HEK293 (cell line): ENCODE data around the gene PHACTR3.

Experiments used
- CTCF ChIA-PET: fragments of 350-600 bp; formaldehyde crosslinking; extraction: SDS; loops from one replicate; lab custom pipeline; 2021; ENCODE audit warnings: antibody characterized with exemption; lab: Yijun Ruan, JAX
- POLR2A ChIA-PET: fragments of 300-600 bp; formaldehyde crosslinking; extraction: SDS; loops from one replicate; lab custom pipeline; 2020; ENCODE audit warnings: antibody characterized with exemption, inconsistent platforms; lab: Yijun Ruan, JAX
- H3K27ac ChIP-seq: fragments of 200-500 bp; sonication (Bioruptor generic); 2 replicates; pipeline ENCODE4 v1.5.1; 2014; ENCODE audit warnings: low read depth, low read length, control low read depth, inconsistent platforms; ENCODE audit errors: extremely low read depth
- H3K36me3 ChIP-seq, 2 experiments: fragments of 200-500 bp in 1 of 2; sonication (Bioruptor generic) in 1 of 2; 1 replicate in 1 of 2; 2 replicates in 1 of 2; pipeline ENCODE4 v1.5.1; 2014 to 2017; ENCODE audit warnings: inconsistent platforms in 2 of 2, low read length in 2 of 2; ENCODE audit not compliant: control insufficient read depth in 2 of 2, insufficient read depth in 1 of 2
- H3K4me1 ChIP-seq: fragments of 200-500 bp; sonication (Bioruptor generic); 2 replicates; pipeline ENCODE4 v1.5.1; 2014; ENCODE audit warnings: mild to moderate bottlenecking, low read length, inconsistent platforms; ENCODE audit not compliant: control insufficient read depth, insufficient read depth
- H3K4me3 ChIP-seq: 2 replicates; pipeline ENCODE4 v1.5.1; 2011; ENCODE audit warnings: low read depth, mild to moderate bottlenecking, control low read depth, low read length, moderate library complexity
- H3K9me3 ChIP-seq: fragments of 200-500 bp; sonication (Bioruptor generic); 2 replicates; pipeline ENCODE4 v1.5.1; 2014; ENCODE audit warnings: low read depth, low read length, inconsistent platforms; ENCODE audit not compliant: control insufficient read depth, insufficient read depth
- ATF2 ChIP-seq: fragments of 450-650 bp; formaldehyde crosslinking; IDR thresholded peaks from 2 replicates; pipeline ENCODE4 v1.5.1; 2016; ENCODE audit warnings: missing biosample characterization, missing genetic modification characterization, low read depth
- GLI4 ChIP-seq: fragments of 450-650 bp; formaldehyde crosslinking; IDR thresholded peaks from 2 replicates; pipeline ENCODE4 v1.5.1; 2016; ENCODE audit warnings: missing biosample characterization, missing genetic modification characterization
- HOXD13 ChIP-seq: sonication (generic); formaldehyde crosslinking; IDR thresholded peaks from 2 replicates; pipeline ENCODE4 v1.8.0; 2022; ENCODE audit warnings: missing genetic modification reagents, borderline replicate concordance
- PRDM10 ChIP-seq: fragments of 450-650 bp; formaldehyde crosslinking; IDR thresholded peaks from 2 replicates; pipeline ENCODE4 v1.5.1; 2016; ENCODE audit warnings: missing biosample characterization, missing genetic modification characterization
- PRDM2 ChIP-seq: fragments of 450-650 bp; formaldehyde crosslinking; IDR thresholded peaks from 2 replicates; pipeline ENCODE4 v1.5.1; 2016; ENCODE audit warnings: missing biosample characterization, missing genetic modification characterization, borderline replicate concordance
- SP3 ChIP-seq: fragments of 450-650 bp; formaldehyde crosslinking; IDR thresholded peaks from 2 replicates; pipeline ENCODE4 v1.5.1; 2016; ENCODE audit warnings: missing biosample characterization, missing genetic modification characterization
- ZBTB1 ChIP-seq: fragments of 450-650 bp; formaldehyde crosslinking; IDR thresholded peaks from 2 replicates; pipeline ENCODE4 v1.5.1; 2016; ENCODE audit warnings: missing biosample characterization, missing genetic modification characterization
- ZBTB44 ChIP-seq: fragments of 450-650 bp; IDR thresholded peaks from 2 replicates; pipeline ENCODE4 v1.5.1; 2018; ENCODE audit warnings: missing biosample characterization, mild to moderate bottlenecking, missing genetic modification characterization
- ZNF214 ChIP-seq: fragments of 450-650 bp; formaldehyde crosslinking; IDR thresholded peaks from 2 replicates; pipeline ENCODE4 v1.5.1; 2017; ENCODE audit warnings: missing biosample characterization, mild to moderate bottlenecking, missing genetic modification characterization, borderline replicate concordance
- ZNF292 ChIP-seq: fragments of 450-650 bp; formaldehyde crosslinking; IDR thresholded peaks from 2 replicates; pipeline ENCODE4 v1.5.1; 2016; ENCODE audit warnings: low read depth, missing biosample characterization, missing genetic modification characterization, borderline replicate concordance
- ZNF362 ChIP-seq: fragments of 450-650 bp; formaldehyde crosslinking; IDR thresholded peaks from 2 replicates; pipeline ENCODE4 v1.5.1; 2016; ENCODE audit warnings: missing biosample characterization, missing genetic modification characterization
- ZNF391 ChIP-seq: fragments of 450-650 bp; formaldehyde crosslinking; IDR thresholded peaks from 2 replicates; pipeline ENCODE4 v1.5.1; 2016; ENCODE audit warnings: low read depth, missing biosample characterization, missing genetic modification characterization, borderline replicate concordance
- ZNF530 ChIP-seq: fragments of 450-650 bp; formaldehyde crosslinking; IDR thresholded peaks from 2 replicates; pipeline ENCODE4 v1.5.1; 2016; ENCODE audit warnings: low read depth, missing biosample characterization, missing genetic modification characterization
- ZNF580 ChIP-seq: fragments of 450-650 bp; formaldehyde crosslinking; IDR thresholded peaks from 2 replicates; pipeline ENCODE4 v1.5.1; 2016; ENCODE audit warnings: missing biosample characterization, missing genetic modification characterization
- ZNF623 ChIP-seq: fragments of 450-650 bp; formaldehyde crosslinking; IDR thresholded peaks from 2 replicates; pipeline ENCODE4 v1.5.1; 2016; ENCODE audit warnings: missing biosample characterization, missing genetic modification characterization
- ZSCAN23 ChIP-seq: fragments of 450-650 bp; formaldehyde crosslinking; IDR thresholded peaks from 2 replicates; pipeline ENCODE4 v1.5.1; 2016; ENCODE audit warnings: missing biosample characterization, missing genetic modification characterization

PHACTR3 gene

GRCh38 chr20:59741073-59741472 is 136.7 kb downstream of the PHACTR3 start (continued):
- no peak for TF ChIP-seq PRDM2
- TF ChIP-seq PRDM10, result no peak
- no peak for TF ChIP-seq HOXD13 (CRISPR knock-in tag)
- no peak for TF ChIP-seq ZNF623
- no peak for TF ChIP-seq ZNF292 (tag by site-specific recombination)
- no peak for TF ChIP-seq ZNF214 (tag by site-specific recombination)
- TF ChIP-seq ZBTB1, result no peak
- TF ChIP-seq SP3, result no peak
- TF ChIP-seq GLI4 (tag by site-specific recombination), result no peak
- TF ChIP-seq ATF2 (tag by site-specific recombination), result no peak
- no peak for TF ChIP-seq ZNF391 (tag by site-specific recombination)
- TF ChIP-seq ZSCAN23, result no peak

- Histone ChIP-seq H3K36me3 (no peaks in the 10 kb centered on the region), H3K4me1 (no peaks in the 10 kb centered on the region), H3K4me3 (no peak overlapping the region), H3K9me3 (no peaks in the 10 kb centered on the region), H3K27ac (no peak overlapping the region)
- ChIA-PET CTCF (no interaction called here), POLR2A (no interaction called here)
- no peak for TF ChIP-seq ZNF530
- no peak for TF ChIP-seq ZNF362
- TF ChIP-seq ZNF580 (tag by site-specific recombination), result no peak
- TF ChIP-seq ZBTB44 (tag by site-specific recombination), result no peak
These were observed 138.2 kb downstream of the PHACTR3 start for GRCh38 chr20:59742351-59743095.
